SK-N-MC (cell line): Measurements from ENCODE around the gene PCED1B.

Experiments used
- DNase-seq: peaks from one replicate; pipeline ENCODE4 v3.0.0-alpha.2; 2011; ENCODE audit warnings: low read depth, low spot score
- H3K27ac ChIP-seq: fragments of 200-600 bp; sonication (generic); 2 replicates; pipeline ENCODE4 v1.5.1; 2016; ENCODE audit warnings: mixed run types
- H3K36me3 ChIP-seq: fragments of 200-600 bp; sonication (generic); 2 replicates; pipeline ENCODE4 v1.6.1; 2017; ENCODE audit warnings: antibody characterized with exemption, low read length, mixed read lengths; ENCODE audit not compliant: insufficient read depth
- H3K4me3 ChIP-seq: fragments of 200-600 bp; sonication (generic); 2 replicates; pipeline ENCODE4 v1.5.1; 2016
- H3K9ac ChIP-seq: fragments of 200-600 bp; sonication (generic); 2 replicates; pipeline ENCODE4 v1.8.0; 2017; ENCODE audit warnings: mixed run types, mixed read lengths; ENCODE audit not compliant: insufficient read length
- H3K9me3 ChIP-seq: fragments of 200-600 bp; sonication (generic); 2 replicates; pipeline ENCODE4 v1.6.1; 2017; ENCODE audit warnings: low read depth, mild to moderate bottlenecking, antibody characterized with exemption, low read length, moderate library complexity, mixed read lengths
- EZH2 ChIP-seq: fragments of 200-600 bp; sonication (generic); IDR thresholded peaks from one replicate; pipeline ENCODE4 v1.6.1; 2017; ENCODE audit warnings: antibody characterized with exemption
- FOXP2 ChIP-seq: optimal IDR thresholded peaks from 2 replicates; pipeline ENCODE3; 2011; ENCODE audit warnings: mild to moderate bottlenecking, moderate library complexity; ENCODE audit not compliant: insufficient read depth; ENCODE audit errors: extremely low read length, control extremely low read depth
- POLR2AphosphoS5 ChIP-seq: IDR thresholded peaks from 2 replicates; pipeline ENCODE4 v1.6.1; 2012; ENCODE audit warnings: mild to moderate bottlenecking, low read depth, low read length, borderline replicate concordance

The PCED1B gene

DNA sequence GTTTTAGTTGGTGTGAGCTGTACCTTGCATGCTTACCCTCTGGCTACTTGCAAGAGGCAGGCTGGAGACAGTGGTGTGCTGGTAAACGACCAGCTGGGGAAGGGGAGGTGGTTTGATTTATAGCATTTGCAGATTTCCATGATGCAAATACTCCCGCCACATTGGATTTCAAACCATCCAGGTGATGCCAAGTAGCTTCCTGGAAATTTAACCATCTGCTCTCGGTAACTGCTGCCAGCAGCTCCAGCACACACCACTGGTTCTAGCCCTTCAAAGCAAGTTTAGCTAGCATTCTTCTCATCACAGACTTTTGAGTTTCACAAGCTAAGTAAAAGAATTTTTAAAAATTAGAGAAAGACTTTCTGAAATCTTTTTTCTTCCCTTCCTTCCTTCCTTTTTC is 104.8 kb downstream of the PCED1B start:
- DNase-seq, result no peak
- H3K36me3 ChIP-seq, result no peaks in the 10 kb centered on the region
- H3K27ac ChIP-seq, result no peak overlapping the region

GRCh38 chr12:47184813-47185212 is 105.4 kb downstream of the PCED1B start:
- H3K9me3 ChIP-seq, result no peaks in the 10 kb centered on the region
- DNase-seq, result no peak
- H3K36me3 ChIP-seq, result no peaks in the 10 kb centered on the region
- no peak overlapping the region for H3K27ac ChIP-seq
- TF ChIP-seq EZH2 (no peak), POLR2AphosphoS5 (no peak), FOXP2 (no peak)
- no peak overlapping the region for H3K9ac ChIP-seq
- H3K4me3 ChIP-seq, result no peak overlapping the region

More for the DNA sequence above, 104.8 kb downstream of the PCED1B start:
- Histone ChIP-seq H3K9ac (no peak overlapping the region), H3K9me3 (no peaks in the 10 kb centered on the region), H3K4me3 (no peak overlapping the region)
- no peak for TF ChIP-seq POLR2AphosphoS5
- TF ChIP-seq FOXP2, result no peak
- no peak for TF ChIP-seq EZH2

DNA sequence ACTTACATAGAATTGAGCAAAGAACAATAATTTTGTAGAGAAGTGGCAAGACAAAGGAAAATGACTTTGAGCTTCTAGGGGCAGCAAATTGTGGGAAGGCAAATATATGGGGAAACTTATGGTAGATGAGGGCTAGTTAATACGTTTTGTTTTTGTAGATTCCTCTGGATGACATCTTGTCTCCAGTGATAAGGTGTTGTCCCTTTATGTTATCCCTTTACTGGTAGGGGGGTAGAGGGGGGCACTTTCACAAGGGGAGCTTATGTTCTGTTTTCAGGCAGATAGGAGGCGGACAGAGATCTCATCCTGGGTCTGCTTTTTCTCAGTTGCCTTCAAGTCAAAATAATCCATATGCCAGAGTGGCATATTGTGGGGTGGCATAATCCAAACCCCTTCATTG is 106.8 kb downstream of the PCED1B start:
- Histone ChIP-seq H3K27ac (no peak overlapping the region), H3K9me3 (no peaks in the 10 kb centered on the region), H3K36me3 (no peaks in the 10 kb centered on the region), H3K4me3 (no peak overlapping the region), H3K9ac (no peak overlapping the region)
- no peak for DNase-seq
- no peak for TF ChIP-seq POLR2AphosphoS5
- no peak for TF ChIP-seq FOXP2
- TF ChIP-seq EZH2, result no peak

- no peaks in the 10 kb centered on the region for H3K9me3 ChIP-seq
- 0 out of 2 replicates have a peak overlapping the region, but pooled peaks have one; percentile 58 for H3K27ac ChIP-seq
- no peak overlapping the region for H3K9ac ChIP-seq
- DNase-seq, result no peak
- TF ChIP-seq POLR2AphosphoS5 (no peak), EZH2 (no peak), FOXP2 (no peak)
- H3K36me3 ChIP-seq, result no peaks in the 10 kb centered on the region
- H3K4me3 ChIP-seq, result 0 out of 2 replicates have a peak overlapping the region, but pooled peaks have one; percentile 34
These were observed 109.4 kb downstream of the PCED1B start for GRCh38 chr12:47188576-47189441.

GRCh38 chr12:47189728-47190127 is 110.3 kb downstream of the PCED1B start:
- no peaks in the 10 kb centered on the region for H3K36me3 ChIP-seq
- no peak overlapping the region for H3K27ac ChIP-seq
- H3K9ac ChIP-seq, result no peak overlapping the region
- H3K4me3 ChIP-seq, result no peak overlapping the region
- H3K9me3 ChIP-seq, result no peaks in the 10 kb centered on the region
- DNase-seq, result no peak
- TF ChIP-seq FOXP2 (no peak), POLR2AphosphoS5 (no peak), EZH2 (no peak)

- no peak for TF ChIP-seq FOXP2
- TF ChIP-seq POLR2AphosphoS5, result no peak
- TF ChIP-seq EZH2, result no peak
- no peak for DNase-seq
- H3K36me3 ChIP-seq, result no peaks in the 10 kb centered on the region
- no peak overlapping the region for H3K27ac ChIP-seq
- H3K9ac ChIP-seq, result no peak overlapping the region
- H3K4me3 ChIP-seq, result no peak overlapping the region
- no peaks in the 10 kb centered on the region for H3K9me3 ChIP-seq
These were observed 110.9 kb downstream of the PCED1B start for GRCh38 chr12:47190271-47190750.

DNA sequence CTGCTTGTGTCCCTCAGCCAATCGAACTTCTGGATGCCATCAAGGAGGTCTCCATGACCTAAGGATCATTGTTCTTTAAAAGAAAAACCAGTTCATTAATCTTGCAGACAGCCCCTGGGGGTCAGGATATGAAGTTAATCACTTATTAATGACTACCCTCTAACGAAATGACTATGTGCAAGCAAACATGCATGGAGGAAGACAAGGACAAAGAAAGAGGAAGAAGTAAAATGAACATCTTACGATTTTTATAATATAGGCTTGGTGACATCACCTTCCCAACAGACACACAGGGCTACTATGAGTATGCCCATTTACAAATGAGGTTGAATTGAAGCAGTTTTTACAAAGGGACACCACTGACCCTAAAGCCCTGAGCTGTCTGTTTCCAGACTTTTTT is 111.5 kb downstream of the PCED1B start:
- DNase-seq, result no peak
- Histone ChIP-seq H3K4me3 (no peak overlapping the region), H3K9ac (no peak overlapping the region), H3K27ac (no peak overlapping the region), H3K9me3 (no peaks in the 10 kb centered on the region), H3K36me3 (no peaks in the 10 kb centered on the region)
- TF ChIP-seq EZH2 (no peak), FOXP2 (no peak), POLR2AphosphoS5 (no peak)

- Histone ChIP-seq H3K27ac (no peak overlapping the region), H3K4me3 (no peak overlapping the region), H3K9me3 (no peaks in the 10 kb centered on the region), H3K9ac (no peak overlapping the region), H3K36me3 (no peaks in the 10 kb centered on the region)
- TF ChIP-seq POLR2AphosphoS5 (no peak), FOXP2 (no peak), EZH2 (no peak)
- DNase-seq, result no peak
These were observed 112.6 kb downstream of the PCED1B start for GRCh38 chr12:47192051-47192450.
